Neuronal stem cell (in vitro differentiated cells): ENCODE data around the gene CAPN12.
A peak's percentile ranks its signal among the peaks of the same experiment; 100 is the strongest.

ENCODE experiments used
- DNase-seq: peaks from one replicate; pipeline ENCODE4 v3.0.0-alpha.2; 2013; ENCODE audit warnings: low spot score
- H2AFZ ChIP-seq: one replicate; pipeline ENCODE4 v1.6.1; 2013; ENCODE audit warnings: mild to moderate bottlenecking, low read length, inconsistent platforms
- H2AK5ac ChIP-seq: 2 replicates; pipeline ENCODE4 v1.6.1; 2013; ENCODE audit warnings: low read depth, mild to moderate bottlenecking, inconsistent platforms, low read length, moderate library complexity, mixed read lengths
- H2BK120ac ChIP-seq: 2 replicates; pipeline ENCODE4 v1.6.1; 2013; ENCODE audit warnings: low read depth, mild to moderate bottlenecking, inconsistent platforms, low read length, moderate library complexity, mixed read lengths
- H2BK12ac ChIP-seq: one replicate; pipeline ENCODE4 v1.6.1; 2013; ENCODE audit warnings: low read length, inconsistent platforms
- H2BK15ac ChIP-seq: 2 replicates; pipeline ENCODE4 v1.6.1; 2013; ENCODE audit warnings: mild to moderate bottlenecking, low read length, inconsistent platforms, mixed read lengths
- H2BK5ac ChIP-seq: one replicate; pipeline ENCODE4 v1.6.1; 2013; ENCODE audit warnings: inconsistent platforms, mild to moderate bottlenecking, low read length, moderate library complexity
- H3K14ac ChIP-seq: one replicate; pipeline ENCODE4 v1.6.1; 2013; ENCODE audit warnings: low read length, inconsistent platforms
- H3K18ac ChIP-seq: 2 replicates; pipeline ENCODE4 v1.6.1; 2013; ENCODE audit warnings: low read length, inconsistent platforms
- H3K23ac ChIP-seq: 2 replicates; pipeline ENCODE4 v1.6.1; 2013; ENCODE audit warnings: low read depth, mild to moderate bottlenecking, mixed read lengths, low read length, inconsistent platforms; ENCODE audit not compliant: poor library complexity
- H3K27ac ChIP-seq: replicated peaks from 3 replicates; pipeline ENCODE4 v1.5.1; 2013; ENCODE audit warnings: low read length, inconsistent platforms
- H3K27me3 ChIP-seq, 3 experiments: 2 replicates each; pipeline ENCODE4 v1.6.1; 2013; ENCODE audit warnings: low read length in 3 of 3, mild to moderate bottlenecking in 2 of 3, inconsistent platforms in 1 of 3, low read depth in 1 of 3, mixed read lengths in 1 of 3, moderate library complexity in 1 of 3; ENCODE audit not compliant: control insufficient read depth in 3 of 3, insufficient read depth in 3 of 3
- H3K36me3 ChIP-seq, 2 donors: replicated peaks in 1 of 2; 2 replicates each; pipeline ENCODE4 v1.6.1; 2013; ENCODE audit warnings: low read length in 2 of 2; ENCODE audit not compliant: control insufficient read depth in 2 of 2, insufficient read depth in 2 of 2
- H3K4ac ChIP-seq: 2 replicates; pipeline ENCODE4 v1.6.1; 2013; ENCODE audit warnings: inconsistent platforms, mild to moderate bottlenecking, low read length, moderate library complexity
- H3K4me1 ChIP-seq, 2 donors: 1 replicate in 1 of 2; 2 replicates in 1 of 2; pipeline ENCODE4 v1.6.1; 2013; ENCODE audit warnings: low read length in 2 of 2, low read depth in 1 of 2; ENCODE audit not compliant: control insufficient read depth in 2 of 2, insufficient read depth in 1 of 2
- H3K4me2 ChIP-seq: one replicate; pipeline ENCODE4 v1.6.1; 2013; ENCODE audit warnings: mild to moderate bottlenecking, low read length, inconsistent platforms; ENCODE audit not compliant: insufficient read depth, poor library complexity, severe bottlenecking
- H3K4me3 ChIP-seq, 2 donors: 2 replicates each; pipeline ENCODE4 v1.5.1; 2013; ENCODE audit warnings: low read length in 2 of 2, mild to moderate bottlenecking in 2 of 2, inconsistent platforms in 1 of 2, moderate library complexity in 1 of 2
- H3K79me1 ChIP-seq: one replicate; pipeline ENCODE4 v1.6.1; 2013; ENCODE audit warnings: low read depth, mild to moderate bottlenecking, inconsistent platforms, low read length, moderate library complexity
- H3K9ac ChIP-seq: one replicate; pipeline ENCODE4 v1.6.1; 2013; ENCODE audit warnings: mild to moderate bottlenecking, low read depth, low read length, inconsistent platforms; ENCODE audit not compliant: poor library complexity
- H3K9me3 ChIP-seq, 2 donors: replicated peaks in 1 of 2; 2 replicates each; pipeline versions ENCODE3 to v1.6.1; 2013; ENCODE audit warnings: low read length in 2 of 2, mild to moderate bottlenecking in 2 of 2, inconsistent platforms in 1 of 2, low read depth in 1 of 2, mixed read lengths in 1 of 2, moderate library complexity in 1 of 2; ENCODE audit not compliant: control insufficient read depth in 2 of 2, insufficient read depth in 1 of 2
- H4K8ac ChIP-seq: one replicate; pipeline ENCODE4 v1.6.1; 2013; ENCODE audit warnings: low read depth, mild to moderate bottlenecking, inconsistent platforms, low read length, moderate library complexity
- H4K91ac ChIP-seq: one replicate; pipeline ENCODE4 v1.6.1; 2013; ENCODE audit warnings: low read length, low read depth, mild to moderate bottlenecking, inconsistent platforms; ENCODE audit not compliant: poor library complexity
- WGBS, 2 donors: extraction: QIAGEN DNeasy Blood & Tissue Kit; methylation state at CpG; one replicate each; pipeline ENCODE4 v1.1.7; 2013; ENCODE audit warnings: missing lambda C conversion rate in 2 of 2, mixed read lengths in 1 of 2; ENCODE audit not compliant: insufficient read length in 2 of 2, insufficient replicate concordance in 1 of 2; ENCODE audit errors: extremely low coverage in 2 of 2; 5-methylcytosine and 5-hydroxymethylcytosine counted together

Gene CAPN12

DNA sequence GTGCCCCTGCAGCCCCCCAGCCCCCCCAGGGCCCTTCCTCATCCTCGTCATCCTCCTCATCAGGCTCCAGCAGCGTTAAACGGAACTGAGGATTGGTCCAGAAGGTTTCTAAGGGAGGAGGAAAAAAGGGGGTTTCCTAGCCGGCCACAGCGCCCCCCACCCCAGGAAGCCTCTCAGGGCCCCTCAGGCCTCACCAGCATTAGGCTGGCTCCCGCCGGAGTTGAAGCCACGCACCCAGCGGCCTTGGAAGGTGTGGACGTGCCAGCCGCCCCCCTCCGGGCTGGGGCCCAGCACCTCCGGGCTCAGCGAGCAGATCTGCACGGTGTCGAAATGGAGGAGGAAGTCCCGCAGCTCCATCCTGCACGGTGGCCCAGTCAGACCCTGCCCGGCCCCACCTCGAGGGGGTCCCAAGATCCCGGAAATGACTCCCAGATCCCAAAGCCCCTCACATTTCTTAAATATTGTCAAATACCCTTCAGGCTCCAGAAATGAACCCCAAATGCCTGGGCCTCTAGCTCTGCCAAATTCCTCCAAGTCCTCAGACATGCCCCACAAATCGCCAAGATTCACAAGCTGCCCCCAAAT is 6.9 kb downstream of the CAPN12 start:
- H2AK5ac ChIP-seq = peak overlapping the region; percentile 81
- H3K4me1 ChIP-seq = peaks cover 0 to 8% of the 10 kb centered on the region in 2 donors
- H3K27me3 ChIP-seq = peaks cover 0 to 18% (median 8%) of the 10 kb centered on the region in 3 experiments
- H3K14ac ChIP-seq = no peak overlapping the region
- no peak overlapping the region for H2AFZ ChIP-seq
- peak overlapping the region; percentile 11 for H3K4me2 ChIP-seq
- H3K23ac ChIP-seq = no peak overlapping the region
- DNase-seq = no peak
- peak overlapping the region; percentile 44 for H3K9ac ChIP-seq
- H2BK5ac ChIP-seq = no peak overlapping the region
- H3K4ac ChIP-seq = peak overlapping the region; percentile 37
- H2BK15ac ChIP-seq = peak overlapping the region; percentile 99
- no peaks in the 10 kb centered on the region for H3K9me3 ChIP-seq
- no peak overlapping the region for H4K91ac ChIP-seq
- no peak overlapping the region for H3K4me3 ChIP-seq
- H3K27ac ChIP-seq = no peak overlapping the region
- no peaks in the 10 kb centered on the region for H3K36me3 ChIP-seq
- no peak overlapping the region for H4K8ac ChIP-seq
- peak overlapping the region; percentile 85 for H3K18ac ChIP-seq
- no CpG with 5 or more reads among the region's 22 CpGs for WGBS, 2 donors
- peak overlapping the region; percentile 84 for H2BK12ac ChIP-seq
- peak overlapping the region; percentile 98 for H2BK120ac ChIP-seq
- no peaks in the 10 kb centered on the region for H3K79me1 ChIP-seq

DNA sequence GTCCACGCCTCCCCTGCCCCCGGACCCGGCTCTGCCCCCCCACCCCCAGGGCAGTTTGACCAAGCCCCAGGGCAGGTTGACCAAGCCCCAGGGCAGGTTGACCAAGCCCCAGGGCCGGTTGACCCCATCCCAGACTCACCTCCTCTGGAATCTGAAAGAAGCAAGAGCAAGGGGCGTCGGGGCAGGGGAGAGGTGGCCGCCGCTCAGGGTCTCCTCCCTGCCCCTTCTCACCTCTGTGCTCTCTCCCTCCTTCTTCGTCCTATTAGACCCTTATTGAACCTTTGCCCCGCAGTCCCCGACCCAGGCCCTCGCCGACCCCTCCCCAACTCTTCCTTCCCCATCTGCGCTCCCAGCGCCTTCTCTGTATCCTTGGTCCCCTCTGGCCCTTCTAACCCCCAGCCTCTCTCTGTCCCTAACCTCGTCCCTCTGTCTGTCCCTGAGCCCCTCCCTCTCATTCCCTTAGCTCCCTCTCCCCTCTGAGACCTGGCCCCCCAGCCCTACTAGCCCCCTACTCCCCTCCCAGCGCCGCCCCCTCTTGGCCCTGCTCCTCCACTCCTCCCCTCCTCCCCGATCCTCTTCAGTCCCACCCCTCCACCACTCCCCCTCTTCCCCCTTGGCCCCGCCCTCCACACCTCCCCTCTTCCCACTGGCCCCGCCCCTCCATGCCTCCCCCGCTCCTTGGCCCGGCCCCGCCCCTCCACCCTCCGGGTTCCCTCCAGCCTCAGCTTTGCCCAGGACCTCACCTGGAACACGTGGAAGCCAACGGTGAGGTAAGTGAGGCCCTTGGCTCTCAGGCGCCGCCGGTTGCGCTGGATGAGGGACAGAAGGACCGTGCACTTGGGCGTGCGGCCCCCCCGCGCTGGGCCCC is 7.6 kb downstream of the CAPN12 start:
- Histone ChIP-seq H3K4me3 (peak overlapping the region in 1 of 2 donors; percentile 69), H3K14ac (no peak overlapping the region), H3K4me2 (peak overlapping the region; percentile 80), H4K8ac (no peak overlapping the region), H3K27me3 (peaks cover 0 to 18% (median 8%) of the 10 kb centered on the region in 3 experiments), H2BK5ac (no peak overlapping the region), H4K91ac (no peak overlapping the region), H3K4ac (peak overlapping the region; percentile 66), H2BK120ac (peak overlapping the region; percentile 98), H3K23ac (peak overlapping the region; percentile 55), H3K9ac (no peak overlapping the region), H3K9me3 (no peaks in the 10 kb centered on the region), H2BK15ac (peak overlapping the region; percentile 99), H3K27ac (no peak overlapping the region), H2BK12ac (no peak overlapping the region), H3K18ac (peak overlapping the region; percentile 94), H3K4me1 (peaks cover 0 to 8% of the 10 kb centered on the region in 2 donors), H2AFZ (peak overlapping the region; percentile 84), H2AK5ac (peak overlapping the region; percentile 81), H3K36me3 (peaks cover 4 to 5% of the 10 kb centered on the region in 2 donors), H3K79me1 (no peaks in the 10 kb centered on the region)
- WGBS, 2 donors = no CpG with 5 or more reads among the region's 36 CpGs
- DNase-seq = no peak

DNA sequence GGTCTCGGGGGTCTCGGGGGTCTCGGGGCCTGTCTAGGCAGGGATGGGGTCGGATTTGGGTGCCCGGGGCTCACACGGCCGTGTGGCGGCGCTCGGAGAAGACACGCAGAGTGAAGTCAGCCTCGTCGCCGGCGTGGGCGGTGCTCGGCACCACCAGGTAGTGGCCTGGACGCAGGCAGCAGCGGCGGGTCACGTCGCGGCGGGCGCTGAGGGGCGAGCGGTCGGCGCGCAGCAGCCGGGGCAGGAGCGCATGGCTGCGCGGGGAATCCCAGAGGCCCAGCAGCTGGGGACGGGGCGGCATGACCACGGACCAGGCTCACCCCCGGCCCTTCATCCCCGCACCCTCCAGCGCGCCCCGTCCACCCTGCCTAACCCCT is 8.2 kb downstream of the CAPN12 start:
- Histone ChIP-seq H3K4me2 (peak overlapping the region; percentile 80), H2BK12ac (peak overlapping the region; percentile 41), H3K36me3 (peaks cover 10 to 11% of the 10 kb centered on the region in 2 donors), H3K18ac (peak overlapping the region; percentile 94), H3K9ac (peak overlapping the region; percentile 90), H3K14ac (peak overlapping the region; percentile 38), H4K91ac (no peak overlapping the region), H2BK15ac (peak overlapping the region; percentile 81), H3K9me3 (no peaks in the 10 kb centered on the region), H3K4me1 (peaks cover 0 to 8% of the 10 kb centered on the region in 2 donors), H3K23ac (peak overlapping the region; percentile 98), H2AFZ (peak overlapping the region; percentile 84), H3K27me3 (peaks cover 0 to 18% (median 8%) of the 10 kb centered on the region in 3 experiments), H2AK5ac (peak overlapping the region; percentile 90), H2BK120ac (no peak overlapping the region), H3K4ac (no peak overlapping the region), H3K4me3 (peak overlapping the region in 1 of 2 donors; percentile 79), H2BK5ac (no peak overlapping the region), H4K8ac (peak overlapping the region; percentile 65), H3K27ac (no peak overlapping the region), H3K79me1 (no peaks in the 10 kb centered on the region)
- no CpG with 5 or more reads among the region's 42 CpGs for WGBS, 2 donors
- no peak for DNase-seq

DNA sequence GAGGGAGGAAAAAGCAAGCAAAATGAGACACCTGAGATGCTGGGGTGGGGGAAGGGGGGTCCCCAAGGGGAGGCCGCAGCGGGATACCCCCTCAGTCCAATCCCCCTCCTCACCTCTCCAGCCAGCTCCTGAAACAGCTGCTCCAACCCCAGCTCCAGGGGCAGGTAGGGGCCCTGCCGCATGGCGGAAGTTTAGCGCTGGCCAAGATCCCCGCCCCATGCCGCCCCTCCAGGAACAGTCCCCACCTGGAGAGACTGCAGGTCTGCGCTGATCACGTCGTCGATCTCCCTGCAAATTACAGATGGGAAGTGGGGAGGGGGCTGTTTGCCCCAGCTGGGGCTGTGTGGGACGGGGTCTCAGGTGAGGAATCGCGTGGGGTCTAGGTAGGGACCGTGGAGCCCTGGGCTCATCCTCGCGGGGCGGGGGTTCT is 9.0 kb downstream of the CAPN12 start:
- Histone ChIP-seq H3K23ac (no peak overlapping the region), H3K14ac (peak overlapping the region; percentile 38), H2BK15ac (no peak overlapping the region), H2AFZ (peak overlapping the region; percentile 8), H2BK120ac (no peak overlapping the region), H2BK5ac (no peak overlapping the region), H2BK12ac (no peak overlapping the region), H4K8ac (no peak overlapping the region), H3K4me1 (peaks cover 0 to 8% of the 10 kb centered on the region in 2 donors), H3K4me2 (peak overlapping the region; percentile 45), H4K91ac (no peak overlapping the region), H3K9ac (no peak overlapping the region), H3K9me3 (no peaks in the 10 kb centered on the region), H3K4ac (no peak overlapping the region), H3K79me1 (no peaks in the 10 kb centered on the region), H3K27me3 (peaks cover 0 to 18% (median 8%) of the 10 kb centered on the region in 3 experiments), H3K4me3 (peak overlapping the region in 1 of 2 donors; percentile 73), H3K36me3 (peaks cover 17 to 19% of the 10 kb centered on the region in 2 donors), H3K18ac (peak overlapping the region; percentile 93), H3K27ac (no peak overlapping the region), H2AK5ac (peak overlapping the region; percentile 70)
- WGBS, 2 donors = no CpG with 5 or more reads among the region's 18 CpGs
- DNase-seq = no peak
